A673 (cell line): ENCODE results near the gene SMARCC1. TPM values are rescaled to one million over a fixed set of nuclear protein-coding genes. Genes with fewer than 3 reads are reported as not detected.
A peak's percentile ranks its signal among the peaks of the same experiment; 100 is the strongest.

ENCODE experiments used
- BruUV-seq: library from RNA; stranded (reverse); fragments of 400-500 nt; replicated peaks from 2 replicates; lab custom pipeline; 2021; lab: Mats Ljungman, UMichigan
- CTCF ChIA-PET: fragments of 300-600 bp; sonication (Branson Sonifier 250); formaldehyde crosslinking; loops from one replicate; lab custom pipeline; 2022; ENCODE audit warnings: antibody characterized with exemption; lab: Charles Lee
- POLR2A ChIA-PET: fragments of 300-600 bp; sonication (Branson Sonifier 250); formaldehyde crosslinking; loops from one replicate; lab custom pipeline; 2022; ENCODE audit warnings: antibody characterized with exemption; ENCODE audit not compliant: low non-redundant PET; lab: Charles Lee
- DNase-seq: peaks from one replicate; pipeline ENCODE4 v3.0.0-alpha.2; 2015; ENCODE audit warnings: low spot score
- H3K27ac ChIP-seq: fragments of 200-600 bp; sonication (generic); 2 replicates; pipeline ENCODE4 v1.5.1; 2016; ENCODE audit warnings: mixed run types, low read depth, mild to moderate bottlenecking, mixed read lengths, antibody characterized with exemption, low read length; ENCODE audit not compliant: poor library complexity, severe bottlenecking
- H3K27me3 ChIP-seq: fragments of 200-600 bp; sonication (generic); replicated peaks from 2 replicates; pipeline ENCODE4 v1.6.1; 2017; ENCODE audit warnings: mixed run types, low read depth, mild to moderate bottlenecking, mixed read lengths, antibody characterized with exemption, low read length; ENCODE audit not compliant: insufficient read depth, poor library complexity
- H3K36me3 ChIP-seq: fragments of 200-600 bp; sonication (generic); 2 replicates; pipeline ENCODE4 v1.6.1; 2016; ENCODE audit warnings: mixed run types, mild to moderate bottlenecking, mixed read lengths, antibody characterized with exemption, low read length; ENCODE audit not compliant: insufficient read depth, poor library complexity, severe bottlenecking
- H3K4me1 ChIP-seq: fragments of 200-600 bp; sonication (generic); 2 replicates; pipeline ENCODE4 v1.6.1; 2017; ENCODE audit warnings: mixed run types, mild to moderate bottlenecking, mixed read lengths, antibody characterized with exemption, low read length; ENCODE audit not compliant: insufficient read depth, poor library complexity, severe bottlenecking
- H3K4me3 ChIP-seq: fragments of 200-600 bp; sonication (generic); 2 replicates; pipeline ENCODE4 v1.5.1; 2016; ENCODE audit warnings: low read depth, mixed run types, mild to moderate bottlenecking, mixed read lengths, low read length; ENCODE audit not compliant: poor library complexity, severe bottlenecking
- H3K9me3 ChIP-seq: fragments of 200-600 bp; sonication (generic); 2 replicates; pipeline ENCODE4 v1.6.1; 2016; ENCODE audit warnings: mixed run types, low read depth, mild to moderate bottlenecking, mixed read lengths, antibody characterized with exemption, low read length; ENCODE audit not compliant: poor library complexity, severe bottlenecking
- CTCF ChIP-seq: fragments of 300-800, 200-600 bp; sonication (generic); conservative IDR thresholded peaks from 2 replicates; pipeline ENCODE4 v1.5.1; 2017; ENCODE audit warnings: low read depth, mild to moderate bottlenecking, antibody characterized with exemption, low read length, moderate library complexity, mixed read lengths
- EZH2 ChIP-seq: fragments of 200-600 bp; sonication (generic); IDR thresholded peaks from 2 replicates; pipeline ENCODE4 v1.6.1; 2017; ENCODE audit warnings: borderline replicate concordance, low read depth, mild to moderate bottlenecking, mixed read lengths, antibody characterized with exemption, low read length; ENCODE audit not compliant: poor library complexity, severe bottlenecking
- intact Hi-C: fragments of 100-400 bp; cut with micrococcal nuclease; formaldehyde crosslinking; loops from one replicate; pipeline ENCODE4 v1.10.0; 2022; ENCODE audit not compliant: unreplicated experiment
- total RNA-seq: library from RNA; stranded (reverse); gene quantifications from 2 replicates; pipeline ENCODE4 v1.2.3, GENCODE V29; 2021

Gene SMARCC1
- total RNA-seq, 1 experiment from 2014 or later = 126 TPM

GRCh38 chr3:47646362-47646761 lies 135.3 kb downstream of the SMARCC1 start:
- H3K4me1 ChIP-seq = peaks cover 63% of the 10 kb centered on the region
- no peaks in the 10 kb centered on the region for H3K9me3 ChIP-seq
- peak; percentile 34 for DNase-seq
- no TSS peak for BruUV-seq
- POLR2A ChIA-PET = no interaction called here
- H3K27ac ChIP-seq = peak overlapping the region; percentile 81
- peaks cover 21% of the 10 kb centered on the region for H3K36me3 ChIP-seq
- CTCF ChIA-PET = interaction anchor here (0.5 kb wide), 1 partner anchor 843 kb away, joined by 3 read pairs; no protein-coding TSS in a partner anchor
- intact Hi-C loops = no loop called here
- no peaks in the 10 kb centered on the region for H3K27me3 ChIP-seq
- no peak overlapping the region for H3K4me3 ChIP-seq
- TF ChIP-seq CTCF (no peak), EZH2 (no peak)

- peaks cover 65% of the 10 kb centered on the region for H3K4me1 ChIP-seq
- no peak overlapping the region for H3K4me3 ChIP-seq
- ChIA-PET CTCF (no interaction called here), POLR2A (no interaction called here)
- DNase-seq = no peak
- H3K36me3 ChIP-seq = peaks cover 23% of the 10 kb centered on the region
- BruUV-seq = no TSS peak
- peak overlapping the region; percentile 81 for H3K27ac ChIP-seq
- H3K9me3 ChIP-seq = no peaks in the 10 kb centered on the region
- intact Hi-C loops = no loop called here
- H3K27me3 ChIP-seq = no peaks in the 10 kb centered on the region
- TF ChIP-seq EZH2 (no peak), CTCF (no peak)
These were observed 136.1 kb downstream of the SMARCC1 start for GRCh38 chr3:47645551-47645950.

GRCh38 chr3:47643092-47643491 lies 138.6 kb downstream of the SMARCC1 start:
- DNase-seq = peak; percentile 51
- H3K4me3 ChIP-seq = no peak overlapping the region
- H3K36me3 ChIP-seq = peaks cover 26% of the 10 kb centered on the region
- no peaks in the 10 kb centered on the region for H3K27me3 ChIP-seq
- intact Hi-C loops = no loop called here
- TF ChIP-seq CTCF = no peak
- no peak for TF ChIP-seq EZH2
- CTCF ChIA-PET = no interaction called here
- peaks cover 64% of the 10 kb centered on the region for H3K4me1 ChIP-seq
- POLR2A ChIA-PET = interaction anchor here (0.6 to 0.7 kb wide), 2 partner anchors 18 to 19 kb away, joined by 3 to 4 read pairs; no protein-coding TSS in a partner anchor
- H3K27ac ChIP-seq = peak overlapping the region; percentile 81
- H3K9me3 ChIP-seq = no peaks in the 10 kb centered on the region
- no TSS peak for BruUV-seq
